Neural cell (in vitro differentiated cells): ENCODE measurements around the gene SORCS1. TPM values are rescaled to one million over a fixed set of nuclear protein-coding genes. Genes with fewer than 3 reads are reported as not detected.

ENCODE experiments used
- H2AFZ ChIP-seq: fragments of 200-600, 300-800 bp; sonication (generic), shearing (Covaris generic); 2 replicates; pipeline ENCODE4 v1.6.0; 2014; ENCODE audit warnings: low read depth, mild to moderate bottlenecking, antibody characterized with exemption, low read length, moderate library complexity
- H3F3A ChIP-seq: fragments of 200-600 bp; shearing (Covaris generic); 2 replicates; pipeline ENCODE4 v1.6.1; 2016; ENCODE audit warnings: mild to moderate bottlenecking, moderate library complexity, mixed read lengths, antibody characterized with exemption, low read length; ENCODE audit not compliant: insufficient read depth, poor library complexity, severe bottlenecking
- H3K27ac ChIP-seq: fragments of 200-600, 300-800 bp; sonication (generic), shearing (Covaris generic); 2 replicates; pipeline ENCODE4 v1.5.1; 2014; ENCODE audit warnings: mild to moderate bottlenecking, low read length, moderate library complexity
- H3K27me3 ChIP-seq: fragments of 300-800, 200-600 bp; sonication (generic), shearing (Covaris generic); 2 replicates; pipeline ENCODE4 v1.6.0; 2014; ENCODE audit warnings: mild to moderate bottlenecking, low read depth, low read length, moderate library complexity; ENCODE audit not compliant: insufficient read depth
- H3K36me3 ChIP-seq: fragments of 300-800, 200-600 bp; sonication (generic), shearing (Covaris generic); 2 replicates; pipeline ENCODE4 v1.5.1; 2014; ENCODE audit warnings: mild to moderate bottlenecking, antibody characterized with exemption, low read length, moderate library complexity; ENCODE audit not compliant: insufficient read depth
- H3K4me2 ChIP-seq: fragments of 300-800, 200-600 bp; sonication (generic), shearing (Covaris generic); 2 replicates; pipeline ENCODE4 v1.6.0; 2014; ENCODE audit warnings: mild to moderate bottlenecking, low read length
- H3K4me3 ChIP-seq: fragments of 300-800, 200-600 bp; sonication (generic), shearing (Covaris generic); 2 replicates; pipeline ENCODE4 v1.5.1; 2014; ENCODE audit warnings: mild to moderate bottlenecking, low read length, moderate library complexity
- H3K79me2 ChIP-seq: fragments of 200-600 bp; shearing (Covaris generic); replicated peaks from 2 replicates; pipeline ENCODE4 v1.6.0; 2014; ENCODE audit warnings: mild to moderate bottlenecking, low read length, moderate library complexity; ENCODE audit not compliant: insufficient read depth
- H3K9ac ChIP-seq: fragments of 300-800, 200-600 bp; sonication (generic), shearing (Covaris generic); 2 replicates; pipeline ENCODE4 v1.6.1; 2016; ENCODE audit warnings: mild to moderate bottlenecking, low read length, mixed read lengths
- H3K9me2 ChIP-seq: fragments of 200-600 bp; shearing (Covaris generic); 2 replicates; pipeline ENCODE4 v1.6.1; 2016; ENCODE audit warnings: mild to moderate bottlenecking, low read length, mixed read lengths; ENCODE audit not compliant: insufficient read depth
- H3K9me3 ChIP-seq: fragments of 200-600, 300-800 bp; sonication (generic), shearing (Covaris generic); 2 replicates; pipeline ENCODE4 v1.6.1; 2016; ENCODE audit warnings: mild to moderate bottlenecking, mixed run types, low read length, moderate library complexity, mixed read lengths
- H4K20me1 ChIP-seq: fragments of 200-600 bp; shearing (Covaris generic); 2 replicates; pipeline ENCODE4 v1.6.1; 2016; ENCODE audit warnings: mild to moderate bottlenecking, mixed run types; ENCODE audit not compliant: insufficient read depth
- EP300 ChIP-seq: fragments of 450-650 bp; conservative IDR thresholded peaks from 2 replicates; pipeline ENCODE4 v1.6.1; 2014; ENCODE audit warnings: antibody characterized with exemption, mild to moderate bottlenecking, moderate library complexity; ENCODE audit not compliant: poor library complexity, severe bottlenecking
- EZH2 ChIP-seq: fragments of 200-600, 300-800 bp; shearing (Covaris generic), sonication (generic); IDR thresholded peaks from 2 replicates; pipeline ENCODE4 v1.6.1; 2014; ENCODE audit warnings: antibody characterized with exemption, low read length, borderline replicate concordance, mild to moderate bottlenecking; ENCODE audit not compliant: insufficient read depth, poor library complexity, severe bottlenecking
- MXI1 ChIP-seq: fragments of 450-650 bp; conservative IDR thresholded peaks from 2 replicates; pipeline ENCODE4 v1.6.1; 2014; ENCODE audit warnings: antibody characterized with exemption, mild to moderate bottlenecking; ENCODE audit not compliant: poor library complexity, severe bottlenecking
- POLR2AphosphoS5 ChIP-seq: IDR thresholded peaks from 2 replicates; pipeline ENCODE4 v1.6.1; 2012
- RAD21 ChIP-seq: fragments of 450-650 bp; conservative IDR thresholded peaks from 2 replicates; pipeline ENCODE4 v1.6.1; 2014; ENCODE audit warnings: antibody characterized with exemption, mild to moderate bottlenecking, moderate library complexity
- SMC3 ChIP-seq: fragments of 450-650 bp; conservative IDR thresholded peaks from 2 replicates; pipeline ENCODE4 v1.6.1; 2014; ENCODE audit warnings: antibody characterized with exemption, mild to moderate bottlenecking, moderate library complexity; ENCODE audit not compliant: poor library complexity
- TAF1 ChIP-seq: IDR thresholded peaks from 2 replicates; pipeline ENCODE4 v1.6.1; 2012; ENCODE audit warnings: low read depth
- polyA plus RNA-seq: library from polyadenylated mRNA; depleted of rRNA; stranded (reverse); fragments of >200 nt; gene quantifications from 2 replicates; pipeline ENCODE4 v1.2.3, GENCODE V29; 2014
- TF ChIP-seq, protein P1 (sequence below): IDR thresholded peaks from 2 replicates; pipeline ENCODE4 v1.6.1; 2012; ENCODE audit warnings: borderline replicate concordance
- TF ChIP-seq, protein P2 (sequence below): fragments of 450-650 bp; IDR thresholded peaks from 2 replicates; pipeline ENCODE4 v1.5.1; 2014; ENCODE audit warnings: antibody characterized with exemption, mild to moderate bottlenecking, moderate library complexity; ENCODE audit not compliant: poor library complexity, severe bottlenecking

Gene SORCS1
- polyA plus RNA-seq, 1 donor from 2014 or later, result 27.0 TPM

DNA sequence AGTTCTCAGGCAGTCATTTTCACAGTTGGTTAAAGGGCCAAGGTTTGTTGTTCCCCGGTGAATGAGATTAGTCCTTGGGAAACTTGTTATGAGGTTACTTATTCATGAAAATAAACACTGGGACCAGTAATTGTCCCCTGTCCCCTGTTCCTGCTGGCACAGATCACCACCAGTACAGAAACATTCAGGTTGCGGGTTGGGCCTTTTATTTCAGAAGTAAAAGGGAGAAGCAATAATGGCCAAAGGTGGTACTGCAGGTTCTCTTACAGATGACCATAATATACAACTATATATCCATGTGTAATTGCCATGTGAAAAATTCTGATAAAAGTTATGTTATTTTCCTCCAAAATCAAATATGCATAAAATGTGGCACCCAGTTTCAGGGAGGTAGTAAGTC, 442.0 kb downstream of the SORCS1 start:
- H3K9me2 ChIP-seq, result no peaks in the 10 kb centered on the region
- H3K36me3 ChIP-seq, result no peaks in the 10 kb centered on the region
- no peaks in the 10 kb centered on the region for H3K79me2 ChIP-seq
- H3F3A ChIP-seq, result no peaks in the 10 kb centered on the region
- H3K4me2 ChIP-seq, result no peak overlapping the region
- no peaks in the 10 kb centered on the region for H3K27me3 ChIP-seq
- H3K9me3 ChIP-seq, result no peaks in the 10 kb centered on the region
- no peak overlapping the region for H3K9ac ChIP-seq
- H3K4me3 ChIP-seq, result no peak overlapping the region
- no peaks in the 10 kb centered on the region for H4K20me1 ChIP-seq
- no peak for TF ChIP-seq EP300
- TF ChIP-seq MXI1, result no peak
- TF ChIP-seq EZH2, result no peak
- TF ChIP-seq SMC3, result no peak
- TF ChIP-seq, protein P1, sequence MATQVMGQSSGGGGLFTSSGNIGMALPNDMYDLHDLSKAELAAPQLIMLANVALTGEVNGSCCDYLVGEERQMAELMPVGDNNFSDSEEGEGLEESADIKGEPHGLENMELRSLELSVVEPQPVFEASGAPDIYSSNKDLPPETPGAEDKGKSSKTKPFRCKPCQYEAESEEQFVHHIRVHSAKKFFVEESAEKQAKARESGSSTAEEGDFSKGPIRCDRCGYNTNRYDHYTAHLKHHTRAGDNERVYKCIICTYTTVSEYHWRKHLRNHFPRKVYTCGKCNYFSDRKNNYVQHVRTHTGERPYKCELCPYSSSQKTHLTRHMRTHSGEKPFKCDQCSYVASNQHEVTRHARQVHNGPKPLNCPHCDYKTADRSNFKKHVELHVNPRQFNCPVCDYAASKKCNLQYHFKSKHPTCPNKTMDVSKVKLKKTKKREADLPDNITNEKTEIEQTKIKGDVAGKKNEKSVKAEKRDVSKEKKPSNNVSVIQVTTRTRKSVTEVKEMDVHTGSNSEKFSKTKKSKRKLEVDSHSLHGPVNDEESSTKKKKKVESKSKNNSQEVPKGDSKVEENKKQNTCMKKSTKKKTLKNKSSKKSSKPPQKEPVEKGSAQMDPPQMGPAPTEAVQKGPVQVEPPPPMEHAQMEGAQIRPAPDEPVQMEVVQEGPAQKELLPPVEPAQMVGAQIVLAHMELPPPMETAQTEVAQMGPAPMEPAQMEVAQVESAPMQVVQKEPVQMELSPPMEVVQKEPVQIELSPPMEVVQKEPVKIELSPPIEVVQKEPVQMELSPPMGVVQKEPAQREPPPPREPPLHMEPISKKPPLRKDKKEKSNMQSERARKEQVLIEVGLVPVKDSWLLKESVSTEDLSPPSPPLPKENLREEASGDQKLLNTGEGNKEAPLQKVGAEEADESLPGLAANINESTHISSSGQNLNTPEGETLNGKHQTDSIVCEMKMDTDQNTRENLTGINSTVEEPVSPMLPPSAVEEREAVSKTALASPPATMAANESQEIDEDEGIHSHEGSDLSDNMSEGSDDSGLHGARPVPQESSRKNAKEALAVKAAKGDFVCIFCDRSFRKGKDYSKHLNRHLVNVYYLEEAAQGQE, result no peak
- TF ChIP-seq RAD21, result no peak
- H2AFZ ChIP-seq, result no peak overlapping the region
- no peak overlapping the region for H3K27ac ChIP-seq

DNA sequence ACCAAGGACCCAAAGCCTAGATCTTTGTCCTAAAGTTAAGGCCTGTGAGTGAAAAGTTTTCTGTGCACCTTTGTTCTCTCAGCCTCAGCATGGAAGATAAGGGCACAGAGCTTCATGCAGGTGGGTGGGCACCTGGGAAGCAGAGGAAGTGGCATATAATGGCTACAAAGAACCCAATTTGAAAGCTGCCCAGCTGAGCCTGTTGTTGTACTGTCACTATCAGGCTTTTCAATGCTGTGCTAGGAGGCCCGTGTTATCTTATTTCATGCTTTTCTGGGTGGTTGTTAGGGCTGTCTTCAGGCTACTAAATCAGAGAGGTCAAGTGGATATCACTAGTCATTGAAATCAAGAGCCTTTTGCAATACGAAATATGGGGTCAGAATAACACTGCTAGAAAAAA, 443.8 kb downstream of the SORCS1 start:
- Histone ChIP-seq H3K4me3 (no peak overlapping the region), H2AFZ (no peak overlapping the region), H3K79me2 (no peaks in the 10 kb centered on the region), H3K9me3 (no peaks in the 10 kb centered on the region), H3K36me3 (no peaks in the 10 kb centered on the region), H4K20me1 (no peaks in the 10 kb centered on the region), H3F3A (no peaks in the 10 kb centered on the region), H3K27me3 (no peaks in the 10 kb centered on the region), H3K9ac (no peak overlapping the region), H3K27ac (no peak overlapping the region), H3K9me2 (no peaks in the 10 kb centered on the region), H3K4me2 (no peak overlapping the region)
- TF ChIP-seq POLR2AphosphoS5, result no peak
- no peak for TF ChIP-seq MXI1
- TF ChIP-seq EZH2, result no peak
- no peak for TF ChIP-seq TAF1
- TF ChIP-seq RAD21, result no peak

DNA sequence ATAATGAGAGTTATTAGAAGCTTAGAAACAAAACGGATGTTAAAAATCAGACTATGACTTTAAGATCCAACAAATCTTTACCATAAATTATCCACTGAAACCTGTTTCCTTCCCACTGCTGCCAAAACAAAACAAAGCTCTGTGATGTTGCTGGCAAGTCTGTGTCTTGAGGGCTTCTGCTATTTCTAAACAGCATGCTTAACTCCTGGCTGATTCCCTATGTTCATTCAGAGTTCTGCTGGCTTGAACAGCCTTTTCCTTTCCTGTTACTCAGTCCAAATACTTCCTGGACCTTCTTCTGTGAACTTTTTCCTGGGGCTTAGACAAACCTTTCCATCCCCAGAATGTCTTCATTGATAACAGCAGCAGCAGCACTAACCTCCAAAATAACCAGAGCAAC, 448.1 kb downstream of the SORCS1 start:
- Histone ChIP-seq H2AFZ (no peak overlapping the region), H3K9ac (no peak overlapping the region), H3K9me3 (no peaks in the 10 kb centered on the region), H3K79me2 (no peaks in the 10 kb centered on the region), H3K4me3 (no peak overlapping the region), H3K4me2 (no peak overlapping the region), H4K20me1 (no peaks in the 10 kb centered on the region), H3K27me3 (no peaks in the 10 kb centered on the region), H3K36me3 (no peaks in the 10 kb centered on the region), H3F3A (no peaks in the 10 kb centered on the region), H3K9me2 (no peaks in the 10 kb centered on the region), H3K27ac (no peak overlapping the region)
- TF ChIP-seq POLR2AphosphoS5 (no peak), EP300 (no peak), SMC3 (no peak), MXI1 (no peak), RAD21 (no peak), TAF1 (no peak), EZH2 (no peak)
- TF ChIP-seq, protein P2, sequence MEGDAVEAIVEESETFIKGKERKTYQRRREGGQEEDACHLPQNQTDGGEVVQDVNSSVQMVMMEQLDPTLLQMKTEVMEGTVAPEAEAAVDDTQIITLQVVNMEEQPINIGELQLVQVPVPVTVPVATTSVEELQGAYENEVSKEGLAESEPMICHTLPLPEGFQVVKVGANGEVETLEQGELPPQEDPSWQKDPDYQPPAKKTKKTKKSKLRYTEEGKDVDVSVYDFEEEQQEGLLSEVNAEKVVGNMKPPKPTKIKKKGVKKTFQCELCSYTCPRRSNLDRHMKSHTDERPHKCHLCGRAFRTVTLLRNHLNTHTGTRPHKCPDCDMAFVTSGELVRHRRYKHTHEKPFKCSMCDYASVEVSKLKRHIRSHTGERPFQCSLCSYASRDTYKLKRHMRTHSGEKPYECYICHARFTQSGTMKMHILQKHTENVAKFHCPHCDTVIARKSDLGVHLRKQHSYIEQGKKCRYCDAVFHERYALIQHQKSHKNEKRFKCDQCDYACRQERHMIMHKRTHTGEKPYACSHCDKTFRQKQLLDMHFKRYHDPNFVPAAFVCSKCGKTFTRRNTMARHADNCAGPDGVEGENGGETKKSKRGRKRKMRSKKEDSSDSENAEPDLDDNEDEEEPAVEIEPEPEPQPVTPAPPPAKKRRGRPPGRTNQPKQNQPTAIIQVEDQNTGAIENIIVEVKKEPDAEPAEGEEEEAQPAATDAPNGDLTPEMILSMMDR, result no peak
- TF ChIP-seq, protein P1, result no peak
